ENCODE measurements around the gene FADS6.
A peak's percentile ranks its signal among the peaks of the same experiment; 100 is the strongest.
"Not testable (repeated sequence)": the region's sequence is repeated elsewhere in the genome, so short reads cannot be mapped to it uniquely, and the experiment has no call there.

Gene FADS6

DNA sequence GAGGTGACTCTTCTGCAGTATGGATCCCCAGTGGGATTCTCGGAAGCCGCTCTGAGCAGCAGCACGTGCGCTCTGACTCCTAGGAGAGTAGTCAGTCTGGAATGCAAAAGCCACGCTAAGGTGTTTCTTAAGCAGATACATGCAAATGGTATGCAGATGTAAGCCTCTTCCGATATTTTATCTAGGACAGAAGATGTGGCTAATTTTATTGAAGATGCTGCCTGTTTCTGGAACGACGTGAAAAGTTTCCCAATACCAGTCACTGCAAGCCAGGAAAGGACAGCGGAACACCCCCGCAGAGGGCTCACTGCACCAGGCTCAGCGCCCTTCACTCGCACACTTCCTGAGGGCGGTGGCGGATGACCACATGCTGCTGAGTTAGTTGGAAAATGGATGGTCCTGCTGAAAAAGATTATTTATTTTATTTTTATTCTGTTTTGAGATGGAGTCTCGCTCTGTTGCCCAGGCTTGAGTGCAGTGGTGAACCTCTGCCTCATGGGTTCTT, 10.1 kb downstream of the FADS6 start:
- DNase-seq = no peak

GRCh38 chr17:74882517-74883240, 10.8 kb downstream of the FADS6 start:
- DNase-seq = no peak

GRCh38 chr17:74881073-74881472, 12.4 kb downstream of the FADS6 start:
- DNase-seq = no peak

GRCh38 chr17:74879308-74879707, 14.1 kb downstream of the FADS6 start:
- DNase-seq = no peak

DNA sequence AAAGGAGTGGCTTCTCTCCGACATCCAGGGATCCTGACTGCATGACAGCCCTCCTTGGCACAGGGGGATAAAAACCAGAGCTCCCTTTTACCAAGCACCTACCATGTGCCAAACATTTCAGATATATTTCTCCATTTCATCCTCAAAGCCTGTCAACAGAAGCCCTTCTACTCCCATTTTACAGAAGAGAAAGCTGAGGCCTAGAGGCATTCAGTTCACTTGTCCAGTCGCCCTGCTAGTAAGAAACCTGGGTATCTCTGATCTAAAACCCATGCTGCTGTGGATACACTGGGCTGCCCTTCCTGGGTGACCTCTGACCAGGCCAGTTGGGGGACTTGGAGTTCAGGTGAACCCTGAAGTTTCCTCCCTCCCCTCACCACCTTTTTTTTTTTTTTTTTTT, 14.8 kb downstream of the FADS6 start:
- no peak for DNase-seq

- no peak for DNase-seq
Observed at GRCh38 chr17:74877592-74878548, 15.6 kb downstream of the FADS6 start.

GRCh38 chr17:74875977-74876593, 17.3 kb downstream of the FADS6 start:
- DNase-seq = no peak

DNA sequence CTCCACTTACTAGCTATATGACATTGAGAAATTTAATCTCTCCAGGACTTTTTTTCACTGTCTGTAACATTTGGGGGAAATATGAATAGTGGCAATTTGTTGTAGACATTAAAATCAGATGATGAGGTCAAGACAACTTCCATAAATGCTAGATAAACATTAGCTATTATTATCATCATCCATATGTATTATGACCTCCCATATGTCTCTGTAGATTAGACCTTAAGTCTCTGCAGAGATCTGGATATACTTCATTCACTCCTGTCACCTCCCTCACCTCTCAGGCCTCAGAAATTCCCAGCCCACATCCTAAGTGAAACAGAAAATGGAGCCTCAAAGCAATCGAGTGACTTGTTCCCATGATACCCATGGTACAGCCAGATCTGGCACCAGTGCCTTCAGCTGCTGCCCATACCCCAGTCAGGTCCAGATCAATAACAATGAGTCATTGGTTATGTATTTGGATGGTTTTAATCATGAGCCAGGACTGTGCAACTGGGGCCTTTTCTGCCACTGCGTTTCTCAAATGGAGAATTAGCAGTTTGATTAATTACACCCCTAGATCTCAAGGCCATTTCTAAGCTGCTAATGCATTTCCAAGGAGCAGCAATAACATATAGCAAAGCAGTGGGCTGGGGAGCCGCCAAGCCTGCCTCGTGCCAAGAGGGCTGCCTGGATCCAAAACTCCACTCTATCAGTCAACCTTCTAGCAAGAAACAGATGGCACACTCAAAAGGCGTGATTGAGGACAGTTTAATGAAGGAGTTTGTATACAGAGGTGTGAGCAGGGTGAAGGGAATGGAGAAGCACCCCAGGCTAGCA, 18.1 kb downstream of the FADS6 start:
- DNase-seq = no peak

DNA sequence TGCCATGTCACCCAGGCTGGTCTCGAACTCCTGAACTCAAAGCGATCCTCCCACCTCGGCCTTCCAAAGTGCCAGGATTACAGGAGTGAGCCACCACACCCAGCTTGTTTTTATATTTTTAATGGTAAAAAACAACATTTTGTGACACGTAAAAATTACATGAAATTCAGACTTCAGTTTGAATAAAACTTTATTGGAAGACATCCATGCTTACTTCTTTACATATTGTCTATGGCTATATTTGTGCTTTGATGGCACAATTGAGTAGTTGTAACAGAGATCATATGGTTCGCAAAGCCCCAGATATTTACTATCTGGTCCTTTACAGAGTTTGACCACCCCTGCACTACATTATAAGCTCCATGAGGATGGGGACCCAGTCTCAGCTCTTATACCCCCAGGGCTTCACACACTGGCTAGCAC, 18.8 kb downstream of the FADS6 start:
- no peak for DNase-seq

DNA sequence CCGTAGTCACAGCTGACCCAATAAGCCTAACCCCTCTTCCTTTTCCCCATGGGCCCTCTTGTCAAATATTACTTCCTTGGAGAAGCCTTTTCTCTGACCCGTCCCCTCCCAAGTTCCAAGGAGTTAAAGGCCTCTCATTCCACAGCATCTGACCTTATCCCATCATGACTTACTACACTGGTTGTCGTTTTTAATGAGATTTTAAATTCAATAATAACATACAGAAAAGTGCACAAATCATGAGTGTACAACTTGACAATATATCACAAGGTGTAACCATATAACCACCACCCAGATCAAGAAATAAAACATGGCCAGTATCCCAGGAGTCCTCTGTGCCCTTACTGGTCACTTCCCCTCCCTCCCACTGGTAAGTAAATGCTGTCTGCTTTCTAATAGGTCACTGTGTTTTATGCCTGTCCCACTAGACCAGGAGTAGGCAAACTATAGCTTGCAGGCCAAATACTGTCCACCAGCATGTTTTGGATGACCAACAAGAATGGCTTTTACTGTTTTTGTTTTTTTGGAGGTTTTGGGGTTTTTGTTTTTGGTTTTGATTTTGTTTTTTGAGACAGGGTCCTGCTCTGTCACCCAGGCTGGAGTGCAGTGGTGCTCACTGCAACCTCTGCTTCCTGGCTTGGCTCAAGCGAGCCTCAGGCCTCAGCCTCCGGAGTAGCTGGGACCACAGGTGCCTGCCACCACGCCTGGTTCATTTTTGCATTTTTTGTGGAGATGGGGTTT, 19.4 kb downstream of the FADS6 start:
- no peak for DNase-seq

GRCh38 chr17:74873037-74873873, 20.2 kb downstream of the FADS6 start:
- peak; percentile 95 for DNase-seq

GRCh38 chr17:74872313-74873036, 21.0 kb downstream of the FADS6 start, which contains the start of gene FDXR:
TSS of gene FDXR (minus strand) at chr17:74872994. CDS start at chr17:74872944, 50 bp downstream.
- no peak for DNase-seq

DNA sequence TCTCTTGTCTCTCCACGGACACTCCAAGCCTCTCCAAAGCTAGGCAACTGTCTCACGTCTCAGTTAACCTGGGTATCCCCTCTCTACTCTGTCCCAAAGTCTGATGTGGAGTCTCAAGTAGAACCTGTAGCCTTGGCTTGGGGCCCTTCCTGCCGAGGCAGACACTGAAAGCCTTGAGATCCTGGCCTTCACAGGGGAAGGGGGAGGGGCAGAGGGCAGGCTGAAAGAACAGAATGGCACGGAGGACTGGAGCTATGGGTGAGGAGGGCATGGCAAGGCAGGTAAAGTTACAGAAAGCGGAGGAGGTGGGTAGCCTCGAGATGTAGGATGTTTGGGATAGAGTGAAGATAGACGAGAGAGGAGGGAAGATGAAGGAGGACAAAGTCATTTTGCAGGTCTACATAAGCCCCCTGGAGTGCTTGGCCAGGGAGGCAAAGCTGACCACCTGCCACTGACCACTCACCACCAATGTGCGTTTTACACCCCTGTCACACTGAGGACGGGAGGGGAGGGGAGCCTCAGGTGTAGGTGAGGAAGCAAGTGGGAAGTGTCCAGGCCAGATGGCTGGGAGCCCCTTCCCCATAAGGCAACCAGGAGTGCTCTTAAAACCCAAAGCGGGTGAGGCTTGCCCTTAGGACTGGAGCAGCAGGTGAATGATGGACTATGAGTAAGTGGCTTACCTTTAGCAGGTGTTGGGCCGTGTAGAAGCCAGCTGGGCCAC, 21.9 kb downstream of the FADS6 start:
- DNase-seq = no peak

- no peak for DNase-seq
Observed at GRCh38 chr17:74870512-74870911, 22.9 kb downstream of the FADS6 start.

DNA sequence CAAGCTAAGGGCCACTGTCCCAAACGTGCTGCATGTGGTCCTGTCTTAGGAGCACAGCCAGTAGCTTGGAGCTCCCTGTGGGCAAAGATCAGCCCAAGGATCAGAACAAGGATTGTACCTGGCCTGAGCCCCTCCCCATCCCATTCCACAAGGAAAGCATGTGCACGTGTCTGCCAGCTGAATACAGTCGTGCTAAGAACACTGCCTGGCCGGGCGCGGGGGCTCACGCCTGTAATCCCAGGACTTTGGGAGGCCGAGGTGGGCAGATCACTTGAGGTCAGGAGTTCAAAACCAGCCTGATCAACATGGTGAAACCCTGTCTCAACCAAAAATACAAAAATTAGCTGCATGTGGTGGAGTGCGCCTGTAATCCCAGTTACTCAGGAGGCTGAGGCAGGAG, 23.4 kb downstream of the FADS6 start:
- DNase-seq = not testable (repeated sequence)

DNA sequence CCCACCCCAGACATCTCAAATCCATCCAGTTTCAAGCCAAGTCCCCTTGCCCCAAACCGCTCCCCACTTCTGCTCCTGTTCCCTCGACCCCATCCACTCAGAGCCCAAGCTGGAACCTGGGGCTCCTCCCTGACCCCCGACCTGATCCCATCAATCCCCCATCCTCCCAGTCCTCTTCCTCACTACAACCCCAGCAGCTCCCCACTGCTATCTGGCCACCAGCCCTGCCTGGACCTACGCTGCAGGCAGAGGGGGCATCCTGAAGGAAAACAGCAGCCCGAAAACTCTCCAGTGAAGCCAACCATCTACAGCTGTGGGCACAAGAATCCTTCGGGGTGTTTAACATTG, 24.6 kb downstream of the FADS6 start:
- DNase-seq = no peak

DNA sequence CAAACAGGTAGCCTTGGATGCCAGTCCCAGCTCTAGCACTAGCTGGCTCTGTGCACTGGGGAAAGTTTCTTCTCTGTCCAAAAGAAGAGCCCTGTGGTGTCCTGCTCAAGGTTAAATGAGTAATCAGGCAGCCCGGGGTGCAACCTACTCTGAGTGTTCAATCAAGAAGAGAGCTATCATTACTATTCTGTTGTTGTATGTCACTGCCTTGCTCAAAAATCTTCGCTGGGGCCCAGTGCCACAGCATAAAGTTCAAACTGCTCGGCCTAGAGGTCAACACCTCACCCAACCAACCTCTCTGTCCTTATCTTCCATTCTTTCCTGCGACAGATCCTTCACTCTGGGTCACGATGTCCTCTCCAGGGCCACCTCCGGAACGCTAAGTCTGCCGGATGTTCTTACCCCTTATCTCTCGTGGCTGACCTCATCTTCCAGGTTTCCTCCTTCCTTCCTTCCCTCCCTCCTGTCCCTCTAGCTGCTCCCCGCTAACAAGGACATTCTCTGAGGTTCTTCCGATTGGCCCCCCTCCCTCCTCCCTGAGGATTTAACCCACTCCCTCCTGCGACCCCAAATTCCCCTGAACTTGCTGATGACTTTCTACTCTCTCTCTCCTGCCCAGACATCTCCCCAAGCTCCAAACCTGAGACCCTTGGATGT, 25.1 kb downstream of the FADS6 start:
- DNase-seq = no peak

DNA sequence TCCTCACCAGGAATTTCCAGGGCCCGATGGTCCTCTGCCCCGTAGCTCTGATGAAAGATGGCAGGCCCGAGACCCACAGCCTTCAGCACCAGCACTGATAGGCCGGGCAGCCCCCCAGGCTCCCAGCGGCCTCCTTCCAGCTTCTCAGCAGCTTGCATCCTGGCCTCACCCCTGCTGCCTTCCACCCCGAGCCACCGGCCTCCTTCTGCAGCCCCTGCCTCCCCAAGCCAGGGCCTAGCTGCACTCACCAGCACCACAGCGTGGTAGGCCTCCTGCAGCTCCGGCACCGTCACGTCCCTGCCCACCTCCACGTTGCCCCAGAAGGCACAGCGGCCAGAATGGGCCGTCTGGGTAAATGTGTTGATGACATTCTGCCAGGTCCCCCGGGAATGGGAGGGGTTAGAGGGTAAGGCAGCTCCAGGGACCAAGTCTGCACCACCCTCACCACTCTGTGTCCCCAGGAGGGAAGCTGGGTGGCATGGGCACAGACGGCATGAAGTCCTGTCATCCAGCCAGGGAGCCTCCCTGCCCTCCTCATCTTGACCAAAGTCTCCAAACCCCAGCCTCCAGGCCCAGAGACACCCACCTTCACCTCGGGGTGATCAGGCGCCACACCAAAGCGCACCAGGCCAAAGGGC, 27.1 kb downstream of the FADS6 start:
- DNase-seq = no peak
